GM18873 (cell line): ENCODE data around the gene EFR3B.

Source experiments
- ATAC-seq: cut with Tn5 transposase; IDR thresholded peaks from one replicate; pipeline ENCODE4 v1.9.1; 2021; ENCODE audit warnings: mild to moderate bottlenecking, moderate library complexity, moderate number of reproducible peaks; ENCODE audit not compliant: unreplicated experiment, low FRiP score

Gene EFR3B

DNA sequence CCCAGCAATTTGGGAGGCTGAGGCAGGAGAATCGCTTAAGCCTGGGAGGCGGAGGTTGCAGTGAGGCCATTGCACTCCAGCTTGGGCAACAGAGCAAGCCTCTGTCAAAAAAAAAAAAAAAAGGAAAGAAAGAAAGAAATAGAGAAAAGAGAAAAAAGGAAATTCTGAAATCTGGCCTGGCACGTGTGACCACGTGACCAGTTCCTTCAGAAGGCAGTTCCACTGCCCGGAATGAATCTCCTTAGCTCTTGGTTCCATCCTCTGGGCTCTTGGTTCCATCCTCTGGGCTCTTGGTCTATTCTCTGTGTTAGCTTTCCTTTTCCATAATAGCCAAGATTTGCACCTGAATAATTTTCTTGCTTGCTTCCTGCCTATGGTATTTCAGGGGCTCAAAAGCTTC is 131.8 kb downstream of the EFR3B start:
- ATAC-seq, result no peak

DNA sequence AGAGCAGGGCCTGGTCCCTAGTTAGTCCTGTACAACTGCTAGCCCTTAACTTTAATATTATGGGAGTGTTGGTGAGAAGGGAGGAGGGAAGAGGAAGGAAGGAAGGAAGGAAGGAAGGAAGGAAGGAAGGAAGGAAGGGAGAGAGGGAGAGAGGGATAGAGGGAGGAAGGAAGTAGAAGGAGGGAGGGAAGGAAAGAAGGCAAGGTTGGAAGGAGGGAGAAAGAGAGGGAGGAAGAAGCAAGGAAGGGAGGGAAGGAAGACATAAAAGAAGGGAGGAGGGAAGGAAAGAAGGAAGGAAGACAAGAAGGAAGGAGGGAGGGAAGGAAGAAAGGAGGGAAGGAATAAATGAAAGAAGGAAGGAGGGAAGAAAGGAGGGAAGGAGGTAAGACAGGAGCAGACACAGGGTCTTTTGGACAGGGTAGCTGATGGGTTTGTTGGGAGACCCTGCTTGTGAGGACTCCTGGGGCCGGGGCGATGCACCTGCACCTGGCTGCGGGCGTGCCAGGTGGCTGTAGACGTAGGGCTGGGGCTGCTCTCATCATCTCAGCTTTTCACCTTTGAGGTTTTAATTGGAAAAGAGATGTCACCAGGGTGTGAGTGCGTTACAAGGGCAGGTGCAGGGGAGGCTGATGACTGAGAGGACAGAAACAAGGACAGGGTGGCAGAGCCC is 132.5 kb downstream of the EFR3B start:
- no peak for ATAC-seq

- no peak for ATAC-seq
Measured at GRCh38 chr2:25176138-25176537, 134.3 kb downstream of the EFR3B start.

GRCh38 chr2:25176541-25177181 is 134.8 kb downstream of the EFR3B start:
- ATAC-seq, result no peak

DNA sequence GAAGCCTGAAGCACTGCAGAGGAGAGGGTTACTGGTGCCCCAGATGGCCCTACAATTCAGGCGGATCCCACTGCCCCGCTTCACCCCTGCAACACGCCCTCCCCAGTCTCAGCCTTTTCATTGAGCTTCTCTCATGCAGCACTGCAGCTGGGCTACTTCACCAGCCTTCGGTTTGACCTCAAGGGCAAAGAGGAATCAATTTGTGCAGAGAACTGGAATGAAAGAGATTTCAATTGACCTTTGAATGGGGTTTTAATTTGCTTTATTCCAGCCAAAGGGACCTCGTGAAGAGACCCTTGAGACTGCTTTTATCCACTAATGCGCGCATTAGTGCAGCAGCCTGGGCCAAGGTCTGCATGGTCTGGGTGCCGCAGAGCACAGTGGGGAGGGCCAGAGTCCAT is 135.3 kb downstream of the EFR3B start:
- no peak for ATAC-seq

GRCh38 chr2:25178976-25179375 is 137.1 kb downstream of the EFR3B start:
- ATAC-seq, result no peak

DNA sequence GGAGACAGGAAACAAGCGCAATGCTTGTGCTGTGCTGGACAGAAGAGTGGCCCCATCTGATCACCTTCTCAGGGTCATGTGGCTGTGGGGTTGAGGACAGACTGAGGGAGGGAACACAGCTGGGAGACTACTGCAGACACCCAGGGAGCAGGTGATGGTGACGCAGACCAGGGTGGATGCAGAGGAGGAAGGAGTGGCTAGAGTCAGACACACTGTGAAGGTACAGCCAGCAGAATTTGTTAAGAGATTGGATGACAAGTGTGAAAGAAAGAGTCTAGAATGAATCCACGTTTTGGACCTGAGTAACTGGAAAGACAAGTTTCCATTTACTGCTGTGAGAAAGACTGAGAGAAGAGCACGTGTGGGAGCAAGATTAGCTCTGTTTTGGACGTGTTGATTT is 142.4 kb downstream of the EFR3B start:
- ATAC-seq, result no peak

- no peak for ATAC-seq
Measured at GRCh38 chr2:25187729-25188350, 146.0 kb downstream of the EFR3B start.

GRCh38 chr2:25188405-25188804 is 146.5 kb downstream of the EFR3B start:
- no peak for ATAC-seq

DNA sequence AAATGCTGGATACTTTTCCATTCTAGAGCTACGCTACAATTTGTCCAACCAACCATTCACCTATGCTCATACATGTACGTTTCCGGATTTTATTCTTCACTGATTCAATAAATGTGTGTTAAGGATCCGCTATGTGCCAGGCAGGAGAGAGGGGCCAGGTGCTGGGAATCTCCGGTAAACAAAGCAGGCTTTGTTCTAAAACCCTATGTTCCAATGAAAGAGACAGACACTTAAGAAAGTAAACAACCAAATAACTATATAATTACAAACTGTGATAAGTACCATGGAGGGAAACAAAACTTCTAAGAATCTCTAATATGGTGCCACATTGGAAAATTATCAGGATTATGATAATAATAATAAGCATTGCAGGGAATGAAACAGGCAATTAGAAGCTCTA is 148.7 kb downstream of the EFR3B start:
- no peak for ATAC-seq

GRCh38 chr2:25194576-25195122 is 152.8 kb downstream of the EFR3B start:
- no peak for ATAC-seq

- ATAC-seq, result no peak
Measured at GRCh38 chr2:25197336-25198208, 155.7 kb downstream of the EFR3B start.

GRCh38 chr2:25198209-25198525 is 156.3 kb downstream of the EFR3B start:
- no peak for ATAC-seq

DNA sequence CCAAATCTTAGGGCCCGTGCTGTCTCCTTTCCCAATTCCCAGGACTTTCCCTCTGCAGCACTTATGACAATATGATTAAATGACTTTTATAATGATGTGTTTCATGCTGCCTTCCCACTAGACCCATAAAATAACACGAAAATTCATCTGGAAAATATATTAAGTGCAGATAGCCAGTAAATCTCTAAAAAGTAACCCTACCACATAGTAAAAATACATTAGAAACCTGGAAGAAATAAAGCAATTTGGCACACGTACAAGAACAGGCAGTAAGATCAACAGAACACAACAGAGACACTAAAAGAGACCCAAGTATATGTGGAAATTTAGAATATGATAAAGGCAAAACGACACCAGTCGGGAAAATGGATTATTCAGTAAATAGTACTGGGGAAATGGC is 156.7 kb downstream of the EFR3B start:
- ATAC-seq, result no peak

- no peak for ATAC-seq
Measured at GRCh38 chr2:25201265-25201664, 159.4 kb downstream of the EFR3B start.

- no peak for ATAC-seq
Measured at GRCh38 chr2:25201794-25202193, 159.9 kb downstream of the EFR3B start.

- no peak for ATAC-seq
Measured at GRCh38 chr2:25202275-25202674, 160.4 kb downstream of the EFR3B start.

DNA sequence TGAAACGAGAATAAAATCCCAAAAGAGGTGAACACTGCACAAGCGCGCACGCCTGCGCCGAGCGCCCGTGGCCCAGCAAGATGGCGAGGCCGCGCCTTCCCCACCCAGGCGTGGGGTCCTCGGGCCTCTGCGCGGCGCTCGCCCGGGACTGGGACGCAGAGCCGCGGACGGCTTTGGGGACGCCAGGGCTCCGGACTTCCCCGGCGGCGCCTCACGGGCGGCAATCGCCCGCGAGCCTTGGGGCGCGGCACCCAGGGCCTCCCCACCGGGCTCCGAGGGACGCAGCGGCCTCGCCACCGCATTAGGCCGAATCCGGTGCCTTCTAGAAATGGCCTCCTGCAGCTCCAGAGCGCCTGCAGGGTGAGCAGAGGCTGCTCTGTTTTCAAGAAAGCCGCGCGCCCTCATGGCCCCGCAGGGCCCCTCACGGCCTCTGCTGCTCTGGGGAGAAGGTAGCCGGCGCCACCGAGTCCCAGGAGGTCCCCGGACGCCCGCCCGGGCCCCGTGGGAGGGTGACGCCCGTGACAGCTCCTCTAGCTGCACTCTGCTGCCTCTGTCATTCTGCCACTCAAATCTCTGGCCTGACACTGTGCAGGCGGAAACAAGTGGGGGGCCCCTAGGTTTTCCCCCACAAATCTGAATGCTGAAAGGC is 162.4 kb downstream of the EFR3B start:
- ATAC-seq, result no peak

DNA sequence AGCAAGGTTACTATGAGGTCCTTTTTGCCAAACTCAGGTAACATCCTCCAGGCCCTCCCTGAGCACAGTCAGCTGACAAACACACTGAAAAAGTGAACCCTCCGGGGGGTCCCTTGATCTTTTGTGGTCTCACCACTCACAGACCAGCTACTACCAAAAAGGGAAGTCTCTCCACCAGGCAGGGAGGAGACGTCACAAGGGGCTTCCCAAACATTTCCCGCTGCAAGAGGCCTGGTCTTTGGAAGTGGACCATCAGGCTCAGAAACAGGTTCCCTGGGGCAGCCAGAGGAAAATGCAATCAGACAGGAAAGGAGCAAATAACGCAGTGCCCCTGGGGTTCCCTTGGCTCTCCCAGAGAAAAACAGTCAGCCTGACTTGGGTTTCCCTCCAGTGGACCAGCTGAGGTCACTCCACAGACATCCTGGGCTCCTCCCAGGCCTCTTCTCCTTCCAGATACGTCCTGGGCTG is 165.2 kb downstream of the EFR3B start:
- no peak for ATAC-seq
